ENCODE measurements around the gene CACNG1. TPM values are rescaled to one million over a fixed set of nuclear protein-coding genes. Genes with fewer than 3 reads are reported as not detected.

The CACNG1 gene
- total and polyA plus RNA-seq, 2 of the 4 experiments (the other 2 are of a cell fraction) = not detected

DNA sequence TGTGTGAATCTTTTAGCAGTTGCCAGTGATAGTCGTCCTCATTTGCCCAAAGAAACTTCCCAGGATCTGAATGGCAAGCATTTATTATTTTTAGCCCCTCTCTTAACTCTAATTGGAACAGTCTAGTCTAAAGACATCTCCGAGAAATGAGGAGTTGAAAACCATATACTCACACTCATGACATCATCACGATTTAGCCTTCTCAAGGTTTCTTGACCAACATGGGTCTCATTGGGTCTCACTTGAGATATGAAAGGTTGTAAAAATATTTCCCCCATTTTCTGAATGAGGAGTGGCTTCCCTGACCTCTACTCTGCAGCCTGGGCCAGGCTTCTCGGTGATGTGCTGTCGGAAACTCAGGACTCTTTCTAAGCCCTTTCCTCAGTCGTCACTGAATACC, 37.1 kb upstream of the CACNG1 start:
- no CpG with 5 or more reads among the region's 6 CpGs for WGBS, 2 experiments (ENCODE audit: extremely low coverage in 2 of 2, insufficient read length in 1 of 2)
- POLR2A ChIA-PET (ENCODE audit: unreplicated experiment) = no interaction called here

More for the DNA sequence above, 37.1 kb upstream of the CACNG1 start:
- Histone ChIP-seq H2AK9ac (replicated peaks; ENCODE audit: low read depth, low read length, poor library complexity) (no peak overlapping the region), H4K8ac (ENCODE audit: low read depth in 2 of 2, low read length in 2 of 2) (no peak overlapping the region), H3K14ac (replicated peaks; ENCODE audit: low read depth, low read length) (no peak overlapping the region), H2BK120ac (ENCODE audit: low read depth, low read length) (no peak overlapping the region), H3K9ac (ENCODE audit: low read depth, low read length) (no peak overlapping the region), H3K9me3 (ENCODE audit: control insufficient read depth, insufficient read depth, low read length) (peaks cover 7% of the 10 kb centered on the region; the same call in 1 of the 2 replicates), H3K9me1 (ENCODE audit: insufficient read depth, low read length) (no peaks in the 10 kb centered on the region), H4K91ac (ENCODE audit: insufficient read depth, low read depth, low read length) (no peak overlapping the region), H3K36me3 (ENCODE audit: control insufficient read depth, insufficient read depth, low read length) (no peaks in the 10 kb centered on the region), H2AK5ac (ENCODE audit: low read depth, low read length) (no peak overlapping the region), H3K27me3 (ENCODE audit: control insufficient read depth, insufficient read depth, low read length) (peaks cover 33% of the 10 kb centered on the region), H2BK15ac (ENCODE audit: low read depth, low read length) (no peak overlapping the region), H3K23ac (ENCODE audit: low read depth, low read length) (no peak overlapping the region), H3K79me1 (ENCODE audit: low read depth in 1 of 2, low read length in 2 of 2) (no peaks in the 10 kb centered on the region), H2BK20ac (ENCODE audit: low read depth, low read length) (no peak overlapping the region), H3K18ac (ENCODE audit: low read depth, low read length) (no peak overlapping the region), H4K20me1 (ENCODE audit: insufficient read depth, low read length) (no peaks in the 10 kb centered on the region), H4K5ac (ENCODE audit: low read depth, low read length) (no peak overlapping the region), H2BK5ac (ENCODE audit: low read depth, low read length, poor library complexity, severe bottlenecking) (no peak overlapping the region), H3K56ac (ENCODE audit: extremely low read depth, insufficient read depth, low read length) (no peak overlapping the region), H3K27ac (ENCODE audit: insufficient read depth, low read length) (no peak overlapping the region), H3K4me2 (ENCODE audit: low read depth, low read length) (no peak overlapping the region), H3K4me3 (ENCODE audit: insufficient read depth, low read depth, low read length) (no peak overlapping the region), H2AFZ (replicated peaks; ENCODE audit: low read length, poor library complexity) (no peak overlapping the region), H3K4ac (ENCODE audit: low read depth, low read length) (no peak overlapping the region), H3K4me1 (ENCODE audit: control insufficient read depth, insufficient read depth, low read length) (no peaks in the 10 kb centered on the region)
- ATAC-seq (ENCODE audit: low read depth) (no peak), DNase-seq (no peak)
- dilution Hi-C loops (cut with HindIII; ENCODE audit: low sequenced_read_pairs, unreplicated experiment) = no loop called here
- in situ Hi-C loops (cut with MboI; ENCODE audit: low sequenced_read_pairs) = no loop called here
- no peak for TF ChIP-seq RFX5 (IDR thresholded peaks at IDR 0.05; ENCODE audit: low read depth, low read length)
- TF ChIP-seq MXI1 (IDR thresholded peaks at IDR 0.05; ENCODE audit: borderline replicate concordance, low read depth, low read length) = no peak
- TF ChIP-seq, protein P1, sequence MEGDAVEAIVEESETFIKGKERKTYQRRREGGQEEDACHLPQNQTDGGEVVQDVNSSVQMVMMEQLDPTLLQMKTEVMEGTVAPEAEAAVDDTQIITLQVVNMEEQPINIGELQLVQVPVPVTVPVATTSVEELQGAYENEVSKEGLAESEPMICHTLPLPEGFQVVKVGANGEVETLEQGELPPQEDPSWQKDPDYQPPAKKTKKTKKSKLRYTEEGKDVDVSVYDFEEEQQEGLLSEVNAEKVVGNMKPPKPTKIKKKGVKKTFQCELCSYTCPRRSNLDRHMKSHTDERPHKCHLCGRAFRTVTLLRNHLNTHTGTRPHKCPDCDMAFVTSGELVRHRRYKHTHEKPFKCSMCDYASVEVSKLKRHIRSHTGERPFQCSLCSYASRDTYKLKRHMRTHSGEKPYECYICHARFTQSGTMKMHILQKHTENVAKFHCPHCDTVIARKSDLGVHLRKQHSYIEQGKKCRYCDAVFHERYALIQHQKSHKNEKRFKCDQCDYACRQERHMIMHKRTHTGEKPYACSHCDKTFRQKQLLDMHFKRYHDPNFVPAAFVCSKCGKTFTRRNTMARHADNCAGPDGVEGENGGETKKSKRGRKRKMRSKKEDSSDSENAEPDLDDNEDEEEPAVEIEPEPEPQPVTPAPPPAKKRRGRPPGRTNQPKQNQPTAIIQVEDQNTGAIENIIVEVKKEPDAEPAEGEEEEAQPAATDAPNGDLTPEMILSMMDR (conservative IDR thresholded peaks at IDR 0.05; ENCODE audit: low read depth, low read length) = no peak
- no peak for TF ChIP-seq RAD21 (IDR thresholded peaks at IDR 0.05; ENCODE audit: low read length)
- TF ChIP-seq BHLHE40 (IDR thresholded peaks at IDR 0.05; ENCODE audit: low read depth, low read length) = no peak
- TF ChIP-seq, protein P2, sequence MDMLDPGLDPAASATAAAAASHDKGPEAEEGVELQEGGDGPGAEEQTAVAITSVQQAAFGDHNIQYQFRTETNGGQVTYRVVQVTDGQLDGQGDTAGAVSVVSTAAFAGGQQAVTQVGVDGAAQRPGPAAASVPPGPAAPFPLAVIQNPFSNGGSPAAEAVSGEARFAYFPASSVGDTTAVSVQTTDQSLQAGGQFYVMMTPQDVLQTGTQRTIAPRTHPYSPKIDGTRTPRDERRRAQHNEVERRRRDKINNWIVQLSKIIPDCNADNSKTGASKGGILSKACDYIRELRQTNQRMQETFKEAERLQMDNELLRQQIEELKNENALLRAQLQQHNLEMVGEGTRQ (IDR thresholded peaks at IDR 0.05; ENCODE audit: low read depth, low read length) = no peak
- TF ChIP-seq CEBPB (IDR thresholded peaks at IDR 0.05; ENCODE audit: low read depth, low read length) = no peak
- no peak for TF ChIP-seq RCOR1 (IDR thresholded peaks at IDR 0.05; ENCODE audit: insufficient replicate concordance, low read length)
- no peak for TF ChIP-seq SMC3 (IDR thresholded peaks at IDR 0.05; ENCODE audit: low read depth, low read length)
- TF ChIP-seq NFE2L2 (IDR thresholded peaks at IDR 0.05; ENCODE audit: low read depth, low read length) = no peak
- no peak for TF ChIP-seq POLR2A (IDR thresholded peaks at IDR 0.05; ENCODE audit: low read depth, low read length)
- no peak for TF ChIP-seq FOS (IDR thresholded peaks at IDR 0.05; ENCODE audit: low read depth, low read length)
- TF ChIP-seq, protein P3, sequence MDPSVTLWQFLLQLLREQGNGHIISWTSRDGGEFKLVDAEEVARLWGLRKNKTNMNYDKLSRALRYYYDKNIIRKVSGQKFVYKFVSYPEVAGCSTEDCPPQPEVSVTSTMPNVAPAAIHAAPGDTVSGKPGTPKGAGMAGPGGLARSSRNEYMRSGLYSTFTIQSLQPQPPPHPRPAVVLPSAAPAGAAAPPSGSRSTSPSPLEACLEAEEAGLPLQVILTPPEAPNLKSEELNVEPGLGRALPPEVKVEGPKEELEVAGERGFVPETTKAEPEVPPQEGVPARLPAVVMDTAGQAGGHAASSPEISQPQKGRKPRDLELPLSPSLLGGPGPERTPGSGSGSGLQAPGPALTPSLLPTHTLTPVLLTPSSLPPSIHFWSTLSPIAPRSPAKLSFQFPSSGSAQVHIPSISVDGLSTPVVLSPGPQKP (IDR thresholded peaks at IDR 0.05; ENCODE audit: borderline replicate concordance, low read depth, low read length) = no peak
- no TSS peak for BruUV-seq (replicated peaks)
- intact Hi-C loops (cut with micrococcal nuclease) = no loop called here
- CTCF ChIA-PET = interaction anchor here (0.9 kb wide), 1 partner anchor 125 kb away, joined by 3 read pairs; no protein-coding TSS in a partner anchor

All from IMR-90 (cell line).